NCI-H510A treated with DMSO at 0.1 percent for 48 hours (cell line): Measurements from ENCODE around the gene S100A12.
"Not testable (repeated sequence)": the region's sequence is repeated elsewhere in the genome, so short reads cannot be mapped to it uniquely, and the experiment has no call there.

ENCODE experiments used
- DNase-seq: peaks from one replicate; lab custom pipeline; 2025; lab: John Stamatoyannopoulos, UW

The S100A12 gene

DNA sequence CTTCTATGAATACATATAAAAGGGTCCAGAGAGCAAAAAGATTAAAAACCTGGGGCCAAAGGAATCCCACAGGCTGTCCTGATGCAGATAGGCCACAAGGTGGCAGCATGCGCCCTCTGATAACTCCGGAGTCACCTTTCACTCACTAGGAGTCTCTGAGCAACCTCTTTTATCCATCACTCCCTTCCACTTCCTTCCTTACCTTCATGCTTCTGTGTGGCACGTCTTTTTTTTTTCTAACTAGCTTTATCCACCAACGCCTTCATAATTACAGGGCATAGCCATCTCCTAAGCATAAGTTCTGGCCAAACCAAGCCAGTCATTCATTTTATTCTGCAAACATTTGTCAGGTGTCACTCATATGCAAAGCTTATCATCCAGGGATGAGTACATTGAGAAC is 22.9 kb downstream of the S100A12 start:
- DNase-seq = peak; percentile 68

DNA sequence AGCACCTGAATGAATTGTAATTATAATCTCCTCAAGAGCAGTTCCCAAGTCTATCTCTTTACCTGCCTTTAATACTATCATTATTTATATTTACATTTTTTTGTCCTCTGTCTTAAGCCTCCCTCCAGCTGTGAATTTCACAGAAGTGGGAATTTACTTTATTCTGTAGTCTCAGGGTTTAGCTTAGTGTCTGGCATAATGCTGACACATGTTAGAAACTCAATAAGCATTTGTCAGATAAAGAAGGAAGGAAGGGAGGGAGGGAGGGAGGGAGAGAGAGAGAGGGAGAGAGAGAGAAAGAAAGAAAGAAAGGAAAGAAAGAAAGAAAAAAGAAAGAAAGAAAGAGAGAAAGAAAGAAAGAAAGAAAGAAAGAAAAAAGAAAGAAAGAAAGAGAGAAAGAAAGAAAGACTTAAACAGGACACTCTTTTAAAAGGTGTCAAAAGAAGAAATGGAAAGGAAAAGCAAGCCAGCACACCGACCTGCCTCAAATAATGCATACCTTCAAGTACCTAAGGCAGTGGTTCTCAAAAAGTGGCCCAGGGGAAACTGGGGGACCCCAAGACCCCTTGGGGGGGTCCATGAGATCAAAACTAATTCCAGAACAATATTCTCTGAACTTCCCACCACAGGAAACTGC is 25.0 kb downstream of the S100A12 start:
- no peak for DNase-seq

DNA sequence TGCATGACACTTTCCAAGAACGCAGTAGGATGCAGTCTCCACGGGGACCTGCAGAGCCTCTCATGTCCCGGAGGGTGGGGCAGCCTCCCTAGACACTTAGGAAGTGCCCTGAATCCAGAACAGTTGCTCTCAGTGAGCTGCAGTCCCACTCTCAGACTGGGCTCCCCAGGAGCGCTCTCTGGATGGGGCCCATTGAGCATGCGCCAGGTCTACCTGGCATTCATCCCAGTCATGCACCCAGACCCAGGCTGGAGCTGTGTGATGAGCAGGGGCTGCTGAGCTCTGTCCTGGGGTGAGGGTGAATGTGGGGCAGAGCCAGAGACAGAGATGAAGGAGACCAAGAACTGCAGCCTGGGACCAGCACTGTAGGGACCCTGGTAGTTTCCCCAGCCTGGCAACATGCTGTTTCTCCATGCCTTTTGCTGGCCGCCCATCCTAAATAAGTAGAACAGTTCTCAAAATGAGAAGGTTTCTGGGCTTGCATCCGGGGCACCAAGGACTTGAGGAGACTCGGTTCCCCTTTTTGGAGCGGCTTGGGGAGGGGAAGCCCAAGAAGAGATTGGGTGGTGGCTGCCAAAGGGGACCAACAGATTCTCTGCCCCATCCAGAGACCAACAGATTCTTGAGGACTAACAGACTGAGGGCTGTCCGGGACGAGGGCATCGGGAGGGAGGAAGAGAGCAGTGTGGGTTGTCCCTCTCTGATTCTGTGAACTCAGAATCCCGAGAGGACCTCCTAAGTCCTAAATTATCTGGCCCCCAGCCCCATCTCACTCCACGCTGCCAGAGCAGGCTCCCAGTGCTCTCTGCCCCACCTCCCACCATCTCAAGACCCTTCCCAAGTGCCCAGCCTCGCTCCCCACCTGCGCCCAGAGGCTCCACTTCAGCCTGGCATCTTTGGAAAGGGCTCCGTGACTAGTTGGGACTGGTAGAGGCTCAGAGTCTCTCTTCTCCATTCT is 25.8 kb downstream of the S100A12 start:
- no peak for DNase-seq

DNA sequence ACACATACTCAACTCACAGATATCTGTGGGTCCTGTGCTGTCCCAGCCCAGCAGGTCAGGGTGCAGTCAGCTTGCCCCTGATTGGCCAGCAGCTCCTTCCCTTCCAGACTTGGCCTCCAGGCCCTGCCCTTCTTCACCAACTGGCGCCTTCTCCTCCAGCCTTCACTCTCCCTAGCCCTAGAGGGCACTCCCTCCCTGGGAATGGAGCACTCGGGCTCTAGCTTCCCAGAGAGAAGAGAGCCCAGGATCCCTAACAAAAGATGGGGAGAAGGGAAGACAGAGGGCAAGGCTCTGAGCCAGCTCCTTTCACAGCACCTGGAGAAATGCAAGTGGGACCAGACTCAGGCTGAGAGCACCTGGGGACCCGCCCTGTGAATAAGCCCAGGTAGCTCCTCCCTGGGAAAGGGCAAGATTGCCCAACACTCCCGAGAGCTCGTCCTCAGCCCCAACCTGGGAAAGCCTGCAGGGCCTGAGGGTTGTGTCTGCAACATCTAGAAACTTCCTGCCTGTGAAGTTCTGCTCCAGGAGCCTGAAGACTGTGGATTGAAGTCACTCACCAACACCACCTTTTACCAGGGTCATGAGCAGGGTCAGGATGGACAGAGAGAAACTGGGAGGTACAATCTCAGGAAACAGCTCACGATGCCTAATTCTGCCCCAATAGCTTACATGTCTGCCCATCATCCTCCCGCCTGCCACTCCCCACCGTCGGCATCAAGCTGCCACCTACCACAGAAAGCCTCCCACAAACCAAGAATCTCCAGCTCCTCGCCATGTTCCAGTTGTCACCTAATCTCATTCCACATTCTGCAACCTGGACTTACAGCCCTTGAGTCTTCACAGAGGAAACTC is 26.7 kb downstream of the S100A12 start, which contains the start of gene PGLYRP4:
TSS of gene PGLYRP4 (minus strand) at position 331 of the 852 bp plus-strand sequence. CDS start 909 bp downstream, outside the sequence.
- DNase-seq = no peak

DNA sequence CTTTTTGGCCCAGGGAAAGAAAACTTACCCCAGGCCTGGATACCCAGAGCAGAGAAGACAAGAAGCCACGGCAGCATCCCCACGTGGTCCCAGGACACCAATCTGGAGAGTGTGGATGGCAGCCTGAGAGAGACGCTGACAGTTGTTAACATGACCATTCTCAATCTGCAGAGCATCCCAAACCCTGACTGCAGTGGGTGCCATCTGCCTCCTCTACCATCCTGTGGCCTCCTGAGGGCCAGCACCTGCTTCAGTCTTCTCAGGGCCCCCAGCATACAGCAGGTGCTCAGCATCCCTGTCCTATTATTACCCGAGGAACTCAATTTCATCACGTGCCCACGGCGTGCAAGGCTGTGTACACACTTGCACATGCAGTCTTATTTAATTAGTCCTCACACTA is 27.6 kb downstream of the S100A12 start:
- DNase-seq = no peak

DNA sequence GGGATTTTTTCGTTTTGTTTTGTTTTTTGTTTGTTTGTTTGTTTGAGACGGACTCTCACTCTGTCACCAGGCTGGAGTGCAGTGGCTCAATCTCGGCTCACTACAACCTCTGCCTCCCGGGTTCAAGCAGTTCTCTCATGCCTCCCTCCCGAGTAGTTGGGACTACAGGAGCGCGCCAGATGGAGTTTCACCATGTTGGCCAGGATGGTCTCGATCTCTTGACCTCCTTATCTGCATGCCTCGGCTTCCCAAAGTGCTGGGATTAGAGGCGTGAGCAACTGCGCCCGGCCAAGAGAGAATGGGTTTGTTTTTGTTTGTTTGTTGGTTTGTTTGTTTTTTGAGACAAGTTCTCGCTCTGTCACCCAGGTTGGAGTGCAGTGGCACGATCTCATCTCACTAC is 28.4 kb downstream of the S100A12 start:
- DNase-seq = not testable (repeated sequence)

DNA sequence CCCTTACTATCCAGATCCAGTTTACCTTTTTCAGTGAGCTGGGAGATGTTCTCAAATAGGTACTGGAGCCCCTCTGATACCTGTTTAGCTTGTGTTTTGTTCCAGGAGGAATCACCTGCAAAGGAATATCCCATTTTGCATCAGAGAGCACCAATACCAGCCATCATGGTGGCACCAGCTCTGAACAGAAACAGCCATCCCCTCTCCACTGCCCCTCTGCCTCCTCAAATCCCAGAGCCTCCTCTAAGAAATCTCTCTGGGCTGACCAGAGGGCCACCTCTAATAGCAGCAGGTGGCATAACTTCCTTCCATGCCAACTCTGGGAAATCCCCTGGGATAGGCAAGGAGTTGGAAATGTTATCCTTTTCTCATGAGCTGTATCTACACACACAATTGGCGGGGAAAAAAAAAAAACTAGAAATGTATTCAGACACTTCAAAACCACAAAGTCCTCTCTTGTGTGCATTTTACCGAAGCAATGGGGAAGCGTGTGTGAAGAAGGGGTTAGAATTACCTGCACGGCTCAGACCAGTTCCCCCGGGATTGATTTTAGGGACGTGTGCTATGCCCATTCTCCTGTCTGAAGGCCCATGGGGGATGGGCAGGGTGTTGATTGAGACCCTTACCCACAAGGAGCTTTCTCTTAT is 29.2 kb downstream of the S100A12 start:
- peak; percentile 64 for DNase-seq

DNA sequence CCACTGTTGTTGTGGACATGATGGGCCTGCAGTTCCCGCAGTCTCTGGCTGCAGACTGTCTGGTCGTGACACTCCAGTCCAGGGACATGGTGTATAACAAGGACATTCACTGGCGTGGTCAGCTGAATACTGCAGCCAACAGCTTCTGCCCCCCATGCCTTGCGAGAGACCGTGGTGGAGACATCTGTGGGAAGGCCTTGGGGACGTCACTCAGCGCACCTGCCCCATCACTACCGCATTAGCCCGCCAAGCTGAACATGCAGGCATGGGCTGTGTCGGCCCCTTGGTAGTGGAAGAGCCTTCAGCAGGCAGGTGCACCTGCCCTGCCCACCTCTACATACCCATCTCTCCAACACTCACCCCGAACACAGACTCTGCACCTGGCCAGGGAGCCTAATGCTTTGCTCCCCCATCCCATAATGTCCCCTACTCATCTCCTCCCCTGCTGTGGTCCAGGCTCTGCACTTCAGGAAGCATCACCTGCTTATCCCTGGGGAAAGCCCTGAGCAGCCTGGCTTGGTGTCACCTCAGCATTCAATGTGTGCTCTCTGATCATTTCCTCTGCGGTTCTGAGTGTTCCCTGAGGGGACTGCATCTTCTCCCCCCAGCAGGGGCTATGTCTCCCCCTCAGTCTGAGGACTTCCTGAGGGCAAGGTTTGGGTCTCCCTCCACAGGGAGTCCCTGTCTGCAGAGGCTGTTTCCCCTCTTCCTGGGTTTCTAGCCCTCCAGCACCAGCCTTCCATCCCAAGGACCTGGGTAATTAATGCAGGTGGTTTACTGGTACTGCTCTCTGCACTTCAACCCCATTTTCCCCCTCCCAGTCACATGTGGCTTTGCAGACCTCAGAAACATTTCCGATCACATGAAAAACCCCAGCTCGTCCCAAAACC is 30.0 kb downstream of the S100A12 start:
- DNase-seq = no peak

DNA sequence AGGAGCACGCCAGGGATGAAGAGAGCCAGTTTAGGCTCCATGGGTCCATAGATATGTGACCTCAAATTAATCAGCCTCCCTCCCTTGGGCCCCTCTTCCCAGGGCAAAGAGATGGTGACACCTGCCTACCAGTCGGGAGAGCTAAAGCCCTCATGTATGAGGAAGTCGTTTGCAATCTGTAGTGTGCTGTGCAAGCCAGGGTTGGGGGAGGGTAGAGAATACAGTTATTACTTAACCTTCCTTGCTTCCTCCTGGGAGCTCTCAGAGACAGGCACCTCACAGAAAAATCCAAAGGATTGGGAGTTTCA is 30.7 kb downstream of the S100A12 start:
- no peak for DNase-seq

DNA sequence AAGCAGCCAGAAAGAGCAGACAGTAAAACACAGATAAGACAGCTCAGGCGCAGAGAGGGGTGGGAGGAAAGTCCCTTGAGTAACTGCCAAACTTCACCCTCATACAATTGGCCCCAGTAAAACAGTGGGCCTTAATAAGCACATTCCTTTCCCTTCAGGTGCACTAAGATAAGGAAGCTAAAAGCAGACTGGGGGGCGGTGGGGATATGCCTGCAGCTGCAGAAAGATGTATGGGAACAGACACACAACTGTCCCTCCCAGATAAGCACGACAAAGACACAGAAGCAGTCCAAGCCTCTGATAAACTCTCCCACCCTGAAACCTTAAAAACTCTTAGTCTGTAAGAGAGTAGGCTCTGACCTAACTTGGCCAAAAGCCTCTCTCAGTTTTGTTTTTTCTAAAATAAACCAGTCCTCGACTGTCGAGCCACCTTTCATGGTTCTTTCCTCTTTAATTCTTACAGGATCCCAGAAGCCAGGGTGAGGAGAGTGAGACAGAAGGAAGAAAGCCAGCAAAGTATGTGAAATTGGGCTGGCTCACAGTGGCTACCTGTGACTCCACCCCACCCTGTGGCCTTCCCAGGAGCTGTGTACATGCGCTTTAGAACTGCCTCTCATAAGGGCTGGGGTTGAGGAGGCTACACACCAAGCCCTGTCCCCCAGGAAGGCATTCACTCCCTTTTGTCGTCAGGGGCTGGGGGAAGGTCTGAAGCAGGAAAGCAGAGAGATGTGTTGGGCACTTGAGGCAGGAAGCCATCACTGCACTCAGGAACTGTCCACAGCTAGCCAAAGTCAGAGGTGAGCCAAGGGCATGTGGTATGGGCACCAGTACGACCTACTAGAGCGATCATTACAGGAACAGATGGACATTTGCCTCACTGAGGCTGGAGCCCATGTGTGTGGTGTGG is 31.4 kb downstream of the S100A12 start:
- DNase-seq = no peak

DNA sequence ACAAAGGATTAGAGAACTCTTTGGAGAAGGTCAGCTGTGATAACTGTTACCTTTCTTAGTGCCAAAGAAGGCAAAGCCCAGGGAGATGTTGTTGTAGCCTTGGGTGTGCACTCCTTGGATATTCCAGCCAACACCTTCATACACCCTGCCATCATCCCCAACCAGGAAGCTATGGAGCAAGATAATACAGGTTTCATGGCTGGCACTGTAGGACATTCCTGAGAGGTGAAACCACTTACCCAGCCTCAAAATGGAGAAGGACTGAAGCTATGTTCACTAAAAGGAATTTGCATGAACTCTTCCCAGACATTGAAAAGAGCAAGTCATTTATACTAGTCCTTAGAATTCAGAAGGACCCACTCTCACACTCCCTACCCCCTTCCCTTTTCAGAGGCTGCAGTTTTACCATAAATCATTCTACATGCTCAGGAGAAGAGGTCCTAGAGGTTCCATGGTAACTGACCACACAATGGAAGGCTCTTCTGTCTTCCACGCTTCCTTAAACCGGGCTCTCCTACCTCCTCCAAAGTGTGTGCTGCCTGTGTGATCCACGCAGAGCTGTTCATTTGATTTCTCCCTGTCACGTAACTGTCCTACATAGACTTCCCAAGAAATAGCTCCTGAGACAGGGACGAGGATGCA is 32.3 kb downstream of the S100A12 start:
- DNase-seq = no peak

DNA sequence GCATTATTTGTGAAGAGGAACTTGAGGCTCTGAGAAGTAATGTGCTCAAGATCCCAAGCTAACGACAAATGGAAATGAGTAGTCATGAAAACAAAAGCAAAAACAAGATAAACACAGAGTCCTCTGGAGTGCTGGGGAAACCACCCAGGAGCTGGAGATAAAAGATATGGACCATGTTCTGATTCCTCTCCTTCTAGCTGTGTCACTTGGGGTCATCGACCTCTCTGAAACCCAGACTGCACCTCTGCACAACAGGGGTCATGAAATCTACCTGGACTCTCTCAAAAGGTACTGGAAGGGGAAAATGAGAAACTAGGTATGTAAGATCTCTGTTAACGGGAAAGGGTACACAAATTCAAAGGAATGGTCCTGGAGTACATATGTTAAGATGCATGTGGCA is 33.2 kb downstream of the S100A12 start:
- DNase-seq = no peak

DNA sequence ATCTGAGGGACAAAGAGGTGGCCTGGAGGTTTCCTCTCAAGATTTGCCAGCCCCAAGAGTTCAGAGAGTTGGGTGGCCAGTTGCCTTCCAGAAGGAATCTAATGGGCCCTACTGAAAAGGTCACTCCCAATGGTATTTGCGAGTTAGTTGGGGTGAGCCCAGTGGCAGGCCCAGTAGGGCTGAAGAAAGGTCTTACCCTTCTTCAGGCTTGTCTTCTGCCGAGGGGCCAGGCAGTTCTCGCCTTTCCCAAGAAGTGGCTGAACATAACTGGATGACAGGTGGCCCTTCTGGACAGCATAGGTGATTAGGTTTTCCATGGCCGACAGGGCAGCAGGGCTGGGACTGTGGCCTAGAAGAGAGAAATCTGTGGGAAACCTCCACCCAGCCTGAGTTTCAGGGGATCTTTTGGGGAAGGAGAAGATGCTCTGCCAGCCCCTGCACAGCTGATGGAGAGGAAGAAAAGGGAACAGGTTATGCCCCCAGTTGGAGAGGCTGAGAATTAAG is 33.9 kb downstream of the S100A12 start:
- DNase-seq = no peak

DNA sequence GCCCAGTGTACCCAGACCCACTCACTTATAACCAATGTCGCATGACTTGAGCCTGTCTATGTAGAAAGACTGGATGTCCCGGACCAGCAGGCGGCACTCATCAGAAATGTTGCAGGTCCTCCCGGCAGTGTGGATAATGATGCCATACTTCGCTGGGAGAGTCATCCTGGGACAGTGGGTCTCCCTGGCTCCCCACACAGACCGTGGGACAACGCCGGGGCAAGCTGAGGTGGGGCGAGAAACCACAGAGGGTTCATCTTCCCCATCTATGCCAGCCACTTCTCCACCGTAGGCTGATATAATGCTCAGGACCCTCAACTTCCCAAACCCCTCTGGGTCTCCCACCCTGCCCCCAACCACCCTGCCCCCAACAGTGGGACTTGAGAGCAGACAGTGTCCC is 35.1 kb downstream of the S100A12 start:
- no peak for DNase-seq

DNA sequence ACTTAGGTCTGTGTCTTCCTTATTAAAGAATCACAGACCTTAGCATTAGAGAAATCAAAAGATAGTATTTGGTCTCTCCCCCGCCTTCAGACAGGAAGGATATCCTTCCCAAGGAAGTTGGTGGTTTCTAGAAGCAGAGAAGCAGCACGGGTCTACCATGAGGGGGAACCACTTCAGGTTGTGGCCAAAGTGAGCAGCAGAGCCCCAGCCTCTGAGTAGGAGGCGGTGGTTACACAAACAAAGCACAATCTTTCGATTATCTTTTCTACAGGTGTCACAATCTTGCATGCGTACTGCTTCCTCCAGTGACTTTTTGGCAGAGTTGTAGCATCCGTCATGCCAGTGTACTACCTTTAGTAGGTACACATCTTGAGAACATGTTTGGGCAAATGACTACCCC is 35.6 kb downstream of the S100A12 start:
- DNase-seq = no peak

DNA sequence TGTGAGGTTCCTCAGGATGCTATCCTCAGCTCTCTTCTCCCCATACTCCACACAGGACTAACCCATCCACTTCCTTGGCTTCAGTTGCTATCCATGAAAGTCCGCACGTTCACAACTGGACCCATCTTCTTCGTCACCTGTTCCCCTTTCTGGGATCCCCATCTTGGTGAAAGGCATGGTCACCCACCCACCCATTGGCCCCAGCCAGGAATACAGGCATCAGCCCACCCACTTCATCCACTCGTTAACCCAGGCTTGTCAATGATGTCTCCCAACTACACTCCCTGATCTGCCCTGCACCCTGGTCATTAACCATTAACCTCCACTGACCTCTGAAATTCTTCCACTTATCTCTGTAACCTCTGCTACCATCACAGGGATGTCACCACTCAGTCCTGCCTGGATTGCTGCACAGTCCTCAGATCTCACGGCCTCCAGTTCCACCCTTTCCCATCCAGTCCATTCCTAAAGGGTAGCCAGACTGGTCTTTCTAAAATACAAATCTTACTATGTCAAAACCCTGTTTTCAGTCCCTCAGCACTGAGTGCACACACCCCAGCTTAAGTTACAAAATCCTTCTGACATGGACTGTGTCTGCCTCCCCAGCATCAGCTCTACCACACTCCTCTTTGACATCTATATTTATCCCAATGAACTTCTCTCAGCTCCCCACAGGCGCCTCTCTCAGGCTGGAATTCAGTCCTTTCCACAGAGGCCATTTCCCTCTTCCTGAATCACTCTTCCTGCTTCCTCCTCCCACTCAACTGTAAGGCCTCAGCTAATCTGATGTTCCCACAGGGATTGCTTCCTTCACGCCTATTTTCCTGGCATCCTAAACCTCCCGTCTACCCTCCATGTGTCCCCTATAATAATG is 37.2 kb downstream of the S100A12 start:
- no peak for DNase-seq

DNA sequence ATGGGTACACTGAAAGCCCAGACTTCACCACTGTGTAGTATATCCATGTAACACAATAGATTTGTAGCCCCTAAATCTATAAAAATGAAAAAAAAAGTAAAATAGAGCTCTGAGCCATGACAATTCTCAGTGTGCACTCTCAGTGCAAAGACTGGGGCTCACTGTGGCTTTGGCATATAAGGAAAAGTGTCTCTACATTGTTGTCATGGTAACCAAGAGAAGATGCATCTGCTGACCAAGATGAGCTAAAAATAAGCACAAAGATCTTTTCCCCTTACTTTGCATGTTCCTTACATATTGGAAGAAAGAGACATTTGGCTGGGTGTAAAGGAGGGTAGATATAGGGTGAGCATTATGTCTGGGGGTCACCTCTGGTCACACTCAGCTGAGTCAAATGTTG is 38.8 kb downstream of the S100A12 start:
- DNase-seq = no peak

DNA sequence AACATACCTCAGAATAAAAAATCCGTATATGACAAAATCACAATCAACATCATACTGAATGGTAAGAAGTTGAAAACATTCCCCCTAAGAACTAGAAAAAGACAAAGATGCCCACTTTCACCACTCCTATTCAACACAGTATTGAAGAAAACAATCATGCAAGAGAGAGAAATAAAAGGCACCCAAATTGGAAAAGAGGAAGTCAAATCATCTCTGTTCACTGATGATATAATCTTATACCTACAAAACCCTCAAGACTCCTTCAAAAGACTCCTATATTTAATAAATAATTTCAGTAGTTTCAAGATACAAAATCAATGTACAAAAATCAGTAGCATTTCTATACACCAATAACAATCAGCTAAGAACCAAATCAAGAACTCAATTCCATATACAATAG is 41.5 kb downstream of the S100A12 start:
- no peak for DNase-seq
